Measurements from ENCODE around the gene RFTN1. TPM values are rescaled to one million over a fixed set of nuclear protein-coding genes. Genes with fewer than 3 reads are reported as not detected.

Gene RFTN1
- total RNA-seq, 1 donor from 2014 or later = 3.1 TPM

DNA sequence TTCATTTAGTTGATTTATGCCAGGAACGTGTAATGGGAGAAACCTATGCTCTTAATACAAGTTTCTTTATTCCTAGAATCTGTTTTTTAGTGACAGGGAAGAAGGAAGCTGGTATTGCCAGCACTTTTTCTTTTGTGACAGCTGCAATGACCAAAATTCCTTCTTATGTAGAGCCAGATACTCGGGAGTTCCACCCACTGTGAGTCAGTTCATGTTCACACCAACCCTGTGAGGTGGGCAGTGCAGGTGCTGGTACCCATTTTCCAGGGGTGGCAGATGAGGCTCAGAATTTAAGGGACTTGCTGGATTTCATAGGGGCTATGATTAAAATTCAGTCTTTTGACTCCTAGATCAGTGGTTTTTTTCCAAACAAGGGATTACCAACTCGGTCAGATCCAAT, 213.8 kb downstream of the RFTN1 start:
- ATAC-seq = no peak

DNA sequence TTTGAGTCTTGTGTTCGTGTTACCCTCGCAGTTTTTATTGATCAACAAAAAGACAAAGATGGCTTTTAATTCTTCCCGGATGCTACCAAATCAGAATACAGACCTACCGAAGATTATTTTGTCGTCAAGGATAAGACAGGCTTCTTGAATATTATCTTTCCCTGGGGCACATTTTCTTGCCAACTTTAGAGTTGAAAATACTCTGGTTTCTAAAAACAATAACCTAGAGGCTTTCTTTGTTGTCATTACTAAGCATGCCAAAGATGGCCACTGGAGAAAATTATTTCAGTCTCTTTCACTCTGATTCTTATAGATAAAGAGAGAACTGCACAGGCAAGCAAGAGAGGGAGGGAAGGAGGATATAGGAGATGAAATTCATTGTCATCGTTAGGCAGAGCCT, 214.6 kb downstream of the RFTN1 start:
- no peak for ATAC-seq

DNA sequence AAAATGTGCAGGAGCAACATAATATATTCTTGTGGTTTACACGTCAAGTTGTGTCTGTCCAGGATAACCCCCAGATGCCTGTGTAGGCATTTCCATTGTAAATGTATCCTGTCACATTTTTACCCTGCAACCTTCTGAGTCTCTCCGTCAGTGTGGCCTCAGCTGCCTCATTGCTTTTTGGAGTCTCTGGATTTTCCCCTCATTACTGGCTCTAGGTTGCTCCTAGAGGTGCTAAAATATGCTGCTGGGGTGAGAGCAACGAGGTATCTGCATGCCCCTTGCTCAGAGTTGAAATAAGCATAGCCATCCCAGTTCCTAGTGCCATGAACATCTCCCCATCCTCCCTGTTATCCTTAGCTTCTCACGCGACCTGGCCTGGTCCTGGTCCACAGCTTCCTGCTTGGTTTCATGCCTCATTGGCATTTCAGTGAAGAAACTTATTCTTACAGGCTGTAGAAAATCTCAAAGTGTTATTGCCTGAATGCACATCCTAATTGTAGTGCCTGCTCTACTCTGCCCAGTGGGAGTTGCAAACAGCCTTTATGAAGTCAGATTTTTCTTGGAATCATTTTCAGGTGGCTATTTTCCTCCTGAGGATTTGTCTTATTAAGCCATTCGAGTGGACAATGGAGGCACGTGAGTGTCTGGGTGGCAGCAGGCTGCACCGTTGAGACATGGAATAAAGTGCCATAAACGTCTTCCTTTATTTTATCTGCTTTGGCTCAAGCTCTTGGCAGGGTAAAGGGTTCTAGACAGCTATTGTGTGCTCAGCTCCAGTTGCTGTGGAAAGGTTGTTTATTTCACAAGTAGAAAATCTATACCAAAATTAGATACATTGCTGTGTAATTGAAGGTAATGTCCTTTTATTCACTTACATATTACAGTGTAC, 215.3 kb downstream of the RFTN1 start:
- ATAC-seq = no peak

DNA sequence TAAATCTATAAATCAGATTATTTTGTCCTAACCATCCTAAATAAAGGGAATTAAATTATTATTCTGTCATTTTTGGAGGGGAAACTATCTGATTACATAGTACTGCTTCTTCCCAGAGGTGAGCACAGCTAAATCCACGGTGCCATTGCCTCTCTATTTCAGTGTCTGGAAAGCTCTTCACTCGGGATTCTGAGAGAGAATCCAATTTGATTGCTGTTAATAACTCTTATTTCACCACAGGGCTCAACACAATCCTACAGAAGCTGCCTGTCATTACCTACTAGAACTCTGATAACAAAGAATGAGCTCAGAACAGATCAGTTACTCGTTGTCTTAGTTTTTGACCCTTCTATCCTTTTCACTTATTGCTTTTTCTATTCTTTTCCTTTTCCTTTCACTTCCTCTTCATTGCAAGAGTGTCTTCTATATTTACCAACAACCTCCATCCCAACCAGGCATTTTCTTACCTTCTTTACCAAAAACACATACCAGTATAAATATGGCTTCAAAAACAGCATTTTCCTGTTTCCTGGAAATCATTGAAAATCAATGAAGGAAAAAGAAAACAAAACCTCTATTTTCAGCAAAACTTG, 218.1 kb downstream of the RFTN1 start:
- no peak for ATAC-seq

DNA sequence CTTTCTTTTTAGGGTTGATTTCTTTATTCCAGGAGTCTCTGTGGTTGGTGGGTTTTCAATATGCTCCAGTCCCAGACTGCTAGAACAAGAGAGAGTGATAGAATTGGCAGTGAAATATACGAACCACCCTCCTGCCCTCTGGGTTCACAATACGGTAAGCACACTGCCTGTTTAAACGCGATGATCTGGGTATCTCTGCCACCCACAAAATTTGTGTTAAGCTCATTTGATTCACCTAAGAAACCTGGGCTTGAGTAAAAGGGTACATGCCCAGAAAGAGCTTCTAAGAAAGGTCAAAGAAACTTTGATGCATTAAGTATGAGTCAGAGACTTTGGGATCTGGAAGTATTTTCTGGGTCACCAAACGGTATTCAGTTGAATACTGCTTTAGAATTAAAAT, 218.7 kb downstream of the RFTN1 start:
- ATAC-seq = no peak

DNA sequence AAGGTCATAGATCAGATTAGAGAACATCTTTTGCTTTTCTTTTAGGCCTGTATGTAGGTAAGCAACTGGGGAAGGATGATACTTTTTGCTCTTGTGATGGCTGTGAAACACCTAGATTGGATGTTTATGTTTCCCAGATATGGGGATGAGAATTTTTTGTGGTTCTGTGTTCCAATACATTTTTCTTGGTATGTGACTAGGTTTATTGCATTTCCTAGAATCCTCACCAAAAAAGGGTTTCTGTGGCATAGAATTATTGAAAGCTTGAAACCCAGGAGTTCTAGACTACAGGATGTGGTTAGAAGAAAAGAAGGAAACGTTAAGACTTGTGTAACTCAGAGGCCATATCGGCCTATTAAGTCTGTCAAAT, 222.7 kb downstream of the RFTN1 start:
- ATAC-seq = no peak

DNA sequence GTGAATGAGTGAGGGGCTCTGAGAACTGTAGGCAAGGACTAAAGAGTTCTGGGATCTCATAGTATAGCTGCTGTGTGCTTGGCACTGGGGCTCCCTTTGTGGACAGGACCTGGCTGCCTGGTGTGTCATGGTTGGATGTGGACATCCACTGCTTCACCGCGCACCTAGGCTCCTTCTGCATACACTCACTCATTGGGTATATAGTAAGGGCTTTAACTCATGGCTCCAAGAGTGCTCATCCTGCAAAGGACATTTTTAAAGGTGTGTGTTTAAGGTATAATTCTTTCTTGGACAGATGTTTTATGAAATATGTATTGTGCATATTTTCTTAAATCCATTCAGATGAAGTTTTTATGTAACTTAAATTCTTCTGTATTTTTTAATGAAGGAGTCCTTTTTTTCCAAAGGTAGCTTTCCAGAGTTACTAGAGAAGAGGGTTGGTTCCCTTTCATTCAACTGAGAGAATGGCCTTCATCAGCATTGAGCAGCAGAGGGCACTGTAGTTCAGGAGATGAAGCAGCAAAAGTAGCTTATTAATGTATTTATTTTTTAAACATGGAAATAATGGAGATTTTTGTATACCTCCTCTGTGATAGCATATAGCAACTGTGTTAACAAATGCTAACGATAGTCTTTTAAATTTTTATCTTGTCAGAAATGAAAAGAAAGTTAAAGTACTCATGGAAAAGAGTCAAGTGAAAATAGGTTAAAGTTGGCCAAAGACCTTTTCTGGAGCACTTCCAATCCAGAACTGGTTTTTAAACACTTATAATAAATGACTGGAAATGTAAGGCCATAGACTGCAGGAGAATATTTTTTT, 223.3 kb downstream of the RFTN1 start:
- ATAC-seq = peak; percentile 61

DNA sequence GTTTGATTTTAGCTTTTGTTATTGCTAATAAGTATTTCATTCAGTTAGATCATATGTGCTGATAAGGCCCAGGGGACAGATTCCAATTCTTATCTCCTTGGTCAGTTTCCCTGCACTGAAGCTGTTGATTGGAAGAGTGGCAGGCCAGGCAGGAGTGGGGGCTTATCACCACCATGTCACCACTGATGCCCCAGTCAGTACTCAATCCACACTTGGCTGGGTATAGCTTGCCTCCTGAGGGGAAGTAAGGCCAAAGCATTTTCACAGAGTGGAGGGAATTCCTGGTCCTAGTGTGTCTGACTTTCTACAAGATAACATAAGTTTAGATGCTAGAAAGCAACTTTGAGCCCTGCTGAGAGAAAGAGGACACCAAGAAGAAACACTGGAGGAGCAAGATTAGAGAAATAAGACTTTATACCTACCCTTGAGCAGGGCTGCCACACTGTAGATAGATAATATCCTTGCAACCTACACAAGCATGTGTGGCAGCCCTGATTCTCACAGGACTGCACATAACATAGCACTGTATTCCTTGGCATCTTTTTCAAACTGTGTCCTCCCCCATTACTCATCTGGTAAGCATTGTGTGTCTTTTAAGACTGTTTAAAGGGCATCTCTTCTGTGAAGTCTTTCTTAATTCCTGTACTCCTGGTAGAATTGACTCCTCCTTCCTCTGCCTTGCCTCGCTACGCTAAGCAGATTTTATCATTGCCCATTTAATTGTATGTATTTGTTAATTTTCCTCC, 224.2 kb downstream of the RFTN1 start:
- no peak for ATAC-seq

DNA sequence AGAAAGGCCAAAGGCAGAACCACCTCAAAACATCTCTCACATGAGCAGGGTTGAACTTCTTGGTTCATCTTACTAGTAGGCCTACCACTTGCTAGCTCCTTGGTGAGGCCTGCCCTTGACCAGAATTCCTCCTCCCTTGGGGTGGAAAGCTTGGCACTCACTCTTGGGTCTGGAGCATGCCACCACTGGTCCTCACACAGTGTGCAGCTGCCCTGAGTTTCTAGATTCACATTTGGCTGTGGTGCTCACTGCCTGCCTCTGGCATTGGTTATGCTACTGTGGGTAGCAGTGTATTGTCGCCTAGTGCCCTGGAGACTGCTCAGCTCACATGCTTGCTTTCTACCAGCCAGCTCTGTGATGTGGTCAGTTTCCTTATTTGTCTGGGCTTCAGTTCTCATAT, 224.8 kb downstream of the RFTN1 start:
- ATAC-seq = no peak

DNA sequence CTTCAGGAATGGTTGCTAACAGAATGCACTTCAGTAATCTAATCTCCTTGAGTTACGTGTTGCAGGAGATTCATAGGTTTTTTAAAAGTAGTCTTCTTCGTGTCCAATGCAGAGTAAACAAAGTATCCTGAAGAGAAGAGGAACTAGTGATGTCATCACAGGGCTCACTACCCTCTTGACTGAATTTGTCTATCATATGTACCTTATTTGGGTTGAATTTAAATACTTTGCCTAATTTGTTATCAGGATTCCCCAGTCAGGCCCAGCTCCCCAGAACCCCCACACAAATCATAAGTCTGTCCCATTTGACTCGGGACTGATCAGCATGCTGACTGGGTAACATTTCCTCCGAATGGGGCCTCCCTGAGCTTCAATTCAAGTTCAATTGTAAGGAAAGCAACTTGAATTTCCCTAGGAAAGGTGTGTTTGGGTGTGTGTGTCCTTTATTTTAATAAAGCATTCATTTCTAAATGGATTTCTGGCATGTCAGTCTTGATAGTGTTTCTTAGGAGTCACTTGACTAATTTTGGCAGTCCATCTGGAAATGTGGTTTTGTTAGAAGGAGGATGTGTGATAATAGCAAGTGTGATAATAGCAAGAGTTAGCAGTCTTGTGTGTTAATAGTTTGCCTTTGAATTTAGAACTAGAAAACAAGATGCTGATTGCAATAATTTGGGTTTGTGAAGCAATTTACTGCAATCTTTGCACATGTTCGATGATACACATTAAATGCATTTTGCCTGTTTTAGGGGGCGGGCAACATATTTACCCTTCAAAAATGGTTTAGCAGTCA, 226.6 kb downstream of the RFTN1 start:
- ATAC-seq = no peak

DNA sequence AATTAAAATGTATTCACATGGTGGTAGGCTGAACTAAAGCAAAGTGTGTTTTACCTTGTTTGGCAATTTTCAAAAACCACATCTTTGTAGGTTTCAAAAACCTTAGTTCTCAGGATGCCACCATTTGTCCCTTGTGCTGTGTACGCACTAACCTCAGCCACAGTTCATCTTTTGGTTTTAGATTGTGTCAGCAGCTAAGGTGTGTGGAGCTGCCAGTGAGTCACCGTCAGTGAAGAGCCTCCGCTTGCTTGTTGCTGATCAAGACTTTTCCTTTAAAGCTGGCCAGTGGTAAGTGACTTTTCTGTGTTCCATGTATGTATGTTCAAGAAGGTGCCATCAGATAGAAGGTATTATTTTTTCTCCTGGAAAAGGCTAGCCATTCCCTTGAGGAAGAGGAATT, 227.3 kb downstream of the RFTN1 start:
- peak; percentile 68 for ATAC-seq

DNA sequence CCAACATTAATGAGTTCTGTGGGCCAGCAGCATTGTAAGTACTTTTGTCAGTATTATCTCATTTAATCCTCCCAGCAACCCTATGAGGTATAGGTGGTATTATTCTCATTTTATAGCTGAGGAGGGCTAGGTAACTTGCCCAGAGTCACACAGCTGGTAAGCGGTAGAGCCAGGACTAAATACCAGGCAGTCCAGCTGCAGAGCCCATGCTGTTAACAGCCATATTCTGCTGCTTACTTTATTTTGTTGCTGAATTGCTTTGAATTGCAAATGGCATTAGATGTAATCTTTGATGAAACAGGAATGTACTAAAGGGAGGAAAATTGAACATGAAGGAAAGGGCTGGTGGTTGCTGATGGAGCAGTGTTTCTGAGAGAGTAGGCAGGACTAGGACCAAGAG, 228.9 kb downstream of the RFTN1 start:
- ATAC-seq = no peak

DNA sequence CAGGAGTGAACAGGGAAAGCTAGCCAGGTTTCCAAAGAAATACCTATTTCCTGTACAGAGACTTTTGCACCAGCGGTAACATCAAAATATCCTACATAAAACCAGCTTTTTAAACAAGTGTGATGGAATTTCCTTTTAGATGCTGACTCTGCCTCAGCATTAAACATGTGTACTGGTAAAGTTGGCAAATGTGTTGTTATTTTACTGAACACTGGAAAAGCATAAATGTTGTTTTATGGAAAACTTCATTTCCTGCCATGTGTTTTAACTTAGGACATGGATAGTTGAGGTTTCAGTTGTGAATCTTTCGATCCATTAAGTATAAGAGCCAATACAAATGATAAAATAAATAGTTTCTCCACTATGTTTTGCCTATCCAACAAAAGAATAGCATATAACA, 232.8 kb downstream of the RFTN1 start:
- no peak for ATAC-seq

DNA sequence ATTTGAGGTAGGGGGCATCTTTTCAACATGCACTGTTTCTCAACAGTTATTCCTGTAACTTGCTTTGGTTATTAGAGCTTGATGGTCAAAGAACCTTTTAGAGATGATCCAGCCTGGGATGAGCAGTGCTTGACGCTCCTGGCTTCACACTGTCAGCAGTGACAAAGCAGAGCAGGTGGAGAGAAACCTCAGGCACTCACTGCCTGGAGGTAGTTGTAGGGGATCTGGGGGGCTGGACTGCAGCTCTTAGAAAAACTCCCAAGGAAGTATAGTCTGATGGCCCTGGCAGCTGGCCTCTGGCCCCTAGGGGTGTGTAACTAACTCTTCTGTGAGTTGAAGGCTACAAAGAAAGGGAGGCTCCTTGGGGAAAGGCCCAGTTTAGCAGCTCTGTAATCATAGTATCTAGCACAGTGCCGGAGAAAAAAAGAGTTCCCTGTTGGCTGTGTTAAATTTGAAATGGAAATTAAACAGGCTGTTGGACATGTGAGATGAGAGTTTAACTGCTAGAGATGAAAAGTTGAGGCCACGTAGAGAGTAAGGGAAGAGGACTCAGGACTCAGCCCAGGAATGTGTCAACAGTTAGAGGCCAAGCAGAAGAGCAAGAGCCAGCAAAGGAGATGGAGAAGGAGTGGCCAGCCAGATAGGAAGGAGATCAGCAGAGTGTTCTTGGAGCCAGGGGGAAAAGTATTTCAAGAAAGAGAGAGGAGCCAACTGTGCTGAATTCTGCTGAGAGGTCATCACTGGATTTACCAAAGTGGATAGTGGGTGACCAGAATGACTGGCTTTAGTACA, 234.3 kb downstream of the RFTN1 start:
- ATAC-seq = no peak

DNA sequence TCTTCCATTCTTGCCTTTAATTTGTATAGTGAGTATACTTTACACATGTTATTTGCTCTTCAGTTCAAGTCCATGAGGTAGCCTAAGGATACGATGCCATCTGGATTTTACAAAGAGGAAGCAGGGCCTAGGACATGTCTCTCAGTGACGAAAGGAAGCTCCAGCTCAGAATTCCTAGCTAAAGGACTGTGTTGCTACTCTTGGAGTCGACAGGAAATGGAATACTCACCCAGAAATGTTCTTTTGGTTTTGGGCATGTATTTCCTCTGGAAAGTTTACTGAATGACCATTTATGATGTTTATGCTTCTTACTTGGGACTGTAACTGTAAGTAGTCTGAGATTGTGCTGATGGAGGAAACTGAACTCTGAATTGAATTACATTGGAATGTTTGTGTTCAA, 236.0 kb downstream of the RFTN1 start:
- no peak for ATAC-seq

DNA sequence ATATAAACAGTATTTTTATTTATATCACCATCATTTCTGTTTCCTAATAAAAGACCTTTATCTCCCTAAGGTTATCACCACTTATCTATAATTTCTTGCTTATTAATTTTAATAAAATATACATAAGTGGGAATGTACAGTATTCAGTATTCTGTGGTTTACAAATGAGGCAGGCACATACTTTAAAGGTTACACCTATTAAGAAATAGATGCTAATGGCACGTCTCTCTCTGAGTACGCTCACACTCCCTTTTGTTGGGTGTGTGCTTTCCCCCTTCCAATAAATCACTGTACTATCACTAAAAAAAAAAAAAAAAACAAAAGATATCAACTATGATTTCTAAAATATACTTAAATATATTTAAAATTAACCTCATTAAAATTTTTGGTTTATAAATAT, 239.6 kb downstream of the RFTN1 start:
- ATAC-seq = no peak

DNA sequence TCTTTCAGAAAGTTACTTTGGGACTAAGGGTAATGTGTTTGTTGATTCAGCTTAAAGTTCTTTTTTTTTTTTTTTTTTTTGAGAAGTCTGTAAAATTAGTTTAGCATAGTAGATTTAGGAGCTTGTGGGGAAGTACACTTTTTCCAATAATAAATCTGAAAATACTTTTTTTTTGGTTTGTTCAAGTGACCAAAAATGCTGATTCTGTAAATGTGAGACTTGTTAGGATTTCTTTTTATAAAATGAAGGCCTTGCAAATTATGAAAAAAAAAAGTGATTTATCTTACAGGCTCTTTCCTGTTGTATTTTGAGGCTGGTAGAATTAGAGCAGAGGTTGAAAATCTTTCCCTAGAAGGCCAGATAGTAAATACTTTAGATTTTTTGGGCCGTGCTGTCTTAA, 240.9 kb downstream of the RFTN1 start:
- ATAC-seq = no peak

DNA sequence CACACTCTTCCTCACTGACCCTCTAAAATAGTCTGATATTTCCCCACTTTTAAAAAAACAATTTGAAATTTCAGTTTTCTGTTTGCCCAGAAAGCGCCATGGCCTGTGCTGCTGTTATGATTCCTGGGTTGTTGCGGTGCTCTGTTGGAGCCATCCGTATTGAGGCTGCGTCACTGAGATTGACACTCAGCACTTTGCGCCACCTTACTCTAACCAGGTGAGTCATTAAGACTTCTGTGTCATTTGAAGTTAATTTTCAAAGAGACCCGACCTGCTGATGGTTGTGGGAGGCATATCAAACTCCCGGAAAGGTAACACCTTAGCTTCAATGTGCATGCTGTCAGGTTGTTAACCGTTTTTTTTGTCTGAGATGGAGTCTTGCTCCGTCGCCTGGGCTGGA, 242.6 kb downstream of the RFTN1 start:
- ATAC-seq = no peak

DNA sequence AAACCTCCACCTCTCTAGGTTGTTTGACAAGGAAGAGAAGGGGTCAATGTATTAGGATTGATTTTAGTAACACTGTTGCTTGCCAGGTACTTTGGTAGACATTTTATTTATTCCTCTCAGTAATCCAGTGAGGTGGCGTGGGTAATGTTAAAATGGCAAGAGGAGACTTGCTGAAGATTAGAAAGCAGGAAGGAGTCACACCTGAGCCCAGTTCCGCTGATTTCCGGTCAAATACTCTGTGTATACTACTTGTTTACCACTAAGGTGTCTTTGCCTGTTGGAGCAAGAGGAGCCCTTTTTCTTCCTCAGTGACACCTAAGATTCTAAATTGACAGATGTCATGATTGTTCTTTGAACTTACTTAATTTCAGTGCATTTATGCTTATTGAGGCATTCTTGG, 246.8 kb downstream of the RFTN1 start:
- ATAC-seq = peak; percentile 18

Data from esophagus mucosa (tissue), 1 donor.